HL-60 (cell line): ENCODE data around the gene PASK.

Experiments
- DNase-seq, 2 experiments: peaks; one replicate each; pipeline ENCODE4 v3.0.0-alpha.2; 2010 to 2020; ENCODE audit warnings: low read depth in 1 of 2, low spot score in 1 of 2
- H3K27ac ChIP-seq: fragments of 250-450 bp; sonication (Bioruptor Pico); replicated peaks from 2 replicates; pipeline ENCODE4 v1.5.1; 2020; ENCODE audit warnings: mild to moderate bottlenecking, moderate library complexity
- H3K27me3 ChIP-seq: fragments of 250-450 bp; sonication (Bioruptor Pico); 2 replicates; pipeline ENCODE4 v1.5.1; 2021; ENCODE audit warnings: mild to moderate bottlenecking, moderate library complexity; ENCODE audit not compliant: insufficient read depth, poor library complexity, severe bottlenecking
- H3K4me3 ChIP-seq: replicated peaks from 2 replicates; pipeline ENCODE4 v1.5.1; 2011; ENCODE audit warnings: mild to moderate bottlenecking, control low read depth, low read length; ENCODE audit not compliant: insufficient read depth
- GABPA ChIP-seq: IDR thresholded peaks from 2 replicates; pipeline ENCODE4 v1.6.1; 2012; ENCODE audit warnings: low read depth
- POLR2AphosphoS5 ChIP-seq: IDR thresholded peaks from 2 replicates; pipeline ENCODE4 v1.6.1; 2012; ENCODE audit warnings: low read depth
- SPI1 ChIP-seq: IDR thresholded peaks from 2 replicates; pipeline ENCODE4 v1.6.1; 2012; ENCODE audit warnings: low read depth, mild to moderate bottlenecking, borderline replicate concordance
- TF ChIP-seq, protein P1 (sequence below): IDR thresholded peaks from 2 replicates; pipeline ENCODE4 v1.6.1; 2012; ENCODE audit warnings: low read depth; ENCODE audit not compliant: insufficient replicate concordance
- TF ChIP-seq, protein P2 (sequence below): IDR thresholded peaks from one replicate; pipeline ENCODE4 v1.5.1; 2011; ENCODE audit warnings: low read length, control low read depth, inconsistent platforms; ENCODE audit not compliant: insufficient read depth

Gene PASK

DNA sequence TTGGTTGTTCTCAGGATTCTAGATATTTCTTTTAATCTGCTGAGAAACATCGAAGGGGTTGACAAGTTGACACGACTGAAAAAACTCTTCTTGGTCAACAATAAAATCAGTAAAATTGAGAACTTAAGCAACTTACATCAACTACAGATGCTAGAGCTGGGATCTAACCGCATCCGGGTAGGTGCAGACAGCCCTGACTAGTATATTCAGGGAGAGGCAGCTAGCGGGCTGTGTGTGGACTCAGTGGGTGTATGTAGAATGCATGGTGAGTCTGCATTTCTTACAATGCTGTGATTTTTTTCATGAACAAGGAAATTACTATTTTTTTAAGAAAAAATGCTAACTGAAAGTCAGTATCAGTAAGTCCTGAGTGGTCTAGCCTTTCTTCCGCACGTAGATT is 11.0 kb upstream of the PASK start:
- no peaks in the 10 kb centered on the region for H3K27me3 ChIP-seq
- no peak overlapping the region for H3K4me3 ChIP-seq
- no peak for DNase-seq
- no peak overlapping the region for H3K27ac ChIP-seq
- TF ChIP-seq, protein P1, sequence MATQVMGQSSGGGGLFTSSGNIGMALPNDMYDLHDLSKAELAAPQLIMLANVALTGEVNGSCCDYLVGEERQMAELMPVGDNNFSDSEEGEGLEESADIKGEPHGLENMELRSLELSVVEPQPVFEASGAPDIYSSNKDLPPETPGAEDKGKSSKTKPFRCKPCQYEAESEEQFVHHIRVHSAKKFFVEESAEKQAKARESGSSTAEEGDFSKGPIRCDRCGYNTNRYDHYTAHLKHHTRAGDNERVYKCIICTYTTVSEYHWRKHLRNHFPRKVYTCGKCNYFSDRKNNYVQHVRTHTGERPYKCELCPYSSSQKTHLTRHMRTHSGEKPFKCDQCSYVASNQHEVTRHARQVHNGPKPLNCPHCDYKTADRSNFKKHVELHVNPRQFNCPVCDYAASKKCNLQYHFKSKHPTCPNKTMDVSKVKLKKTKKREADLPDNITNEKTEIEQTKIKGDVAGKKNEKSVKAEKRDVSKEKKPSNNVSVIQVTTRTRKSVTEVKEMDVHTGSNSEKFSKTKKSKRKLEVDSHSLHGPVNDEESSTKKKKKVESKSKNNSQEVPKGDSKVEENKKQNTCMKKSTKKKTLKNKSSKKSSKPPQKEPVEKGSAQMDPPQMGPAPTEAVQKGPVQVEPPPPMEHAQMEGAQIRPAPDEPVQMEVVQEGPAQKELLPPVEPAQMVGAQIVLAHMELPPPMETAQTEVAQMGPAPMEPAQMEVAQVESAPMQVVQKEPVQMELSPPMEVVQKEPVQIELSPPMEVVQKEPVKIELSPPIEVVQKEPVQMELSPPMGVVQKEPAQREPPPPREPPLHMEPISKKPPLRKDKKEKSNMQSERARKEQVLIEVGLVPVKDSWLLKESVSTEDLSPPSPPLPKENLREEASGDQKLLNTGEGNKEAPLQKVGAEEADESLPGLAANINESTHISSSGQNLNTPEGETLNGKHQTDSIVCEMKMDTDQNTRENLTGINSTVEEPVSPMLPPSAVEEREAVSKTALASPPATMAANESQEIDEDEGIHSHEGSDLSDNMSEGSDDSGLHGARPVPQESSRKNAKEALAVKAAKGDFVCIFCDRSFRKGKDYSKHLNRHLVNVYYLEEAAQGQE, result no peak
- TF ChIP-seq GABPA, result no peak
- no peak for TF ChIP-seq POLR2AphosphoS5
- TF ChIP-seq, protein P2, sequence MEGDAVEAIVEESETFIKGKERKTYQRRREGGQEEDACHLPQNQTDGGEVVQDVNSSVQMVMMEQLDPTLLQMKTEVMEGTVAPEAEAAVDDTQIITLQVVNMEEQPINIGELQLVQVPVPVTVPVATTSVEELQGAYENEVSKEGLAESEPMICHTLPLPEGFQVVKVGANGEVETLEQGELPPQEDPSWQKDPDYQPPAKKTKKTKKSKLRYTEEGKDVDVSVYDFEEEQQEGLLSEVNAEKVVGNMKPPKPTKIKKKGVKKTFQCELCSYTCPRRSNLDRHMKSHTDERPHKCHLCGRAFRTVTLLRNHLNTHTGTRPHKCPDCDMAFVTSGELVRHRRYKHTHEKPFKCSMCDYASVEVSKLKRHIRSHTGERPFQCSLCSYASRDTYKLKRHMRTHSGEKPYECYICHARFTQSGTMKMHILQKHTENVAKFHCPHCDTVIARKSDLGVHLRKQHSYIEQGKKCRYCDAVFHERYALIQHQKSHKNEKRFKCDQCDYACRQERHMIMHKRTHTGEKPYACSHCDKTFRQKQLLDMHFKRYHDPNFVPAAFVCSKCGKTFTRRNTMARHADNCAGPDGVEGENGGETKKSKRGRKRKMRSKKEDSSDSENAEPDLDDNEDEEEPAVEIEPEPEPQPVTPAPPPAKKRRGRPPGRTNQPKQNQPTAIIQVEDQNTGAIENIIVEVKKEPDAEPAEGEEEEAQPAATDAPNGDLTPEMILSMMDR, result no peak
- TF ChIP-seq SPI1, result no peak

DNA sequence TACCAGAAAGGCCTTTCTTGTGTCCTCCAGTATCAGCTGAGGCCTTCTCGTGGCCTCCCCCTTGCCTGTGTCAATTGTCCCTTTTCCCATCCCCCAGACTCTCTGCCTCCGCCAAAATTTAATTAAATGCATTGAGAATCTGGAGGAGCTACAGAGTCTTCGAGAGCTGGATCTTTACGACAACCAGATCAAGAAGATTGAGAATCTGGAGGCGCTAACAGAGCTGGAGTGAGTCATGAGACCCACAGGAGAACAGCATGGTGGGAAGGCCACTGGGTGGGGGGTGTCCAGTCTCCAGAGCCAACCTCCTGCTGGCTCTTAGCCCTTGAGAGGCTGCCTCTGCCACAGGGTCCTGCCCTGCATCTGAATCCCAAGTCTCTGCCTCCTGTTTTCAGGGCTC is 9.8 kb upstream of the PASK start:
- no peak overlapping the region for H3K4me3 ChIP-seq
- H3K27ac ChIP-seq, result no peak overlapping the region
- no peaks in the 10 kb centered on the region for H3K27me3 ChIP-seq
- DNase-seq, result no peak
- TF ChIP-seq, protein P1, result no peak
- TF ChIP-seq GABPA, result no peak
- no peak for TF ChIP-seq SPI1
- TF ChIP-seq, protein P2, result no peak
- TF ChIP-seq POLR2AphosphoS5, result no peak

DNA sequence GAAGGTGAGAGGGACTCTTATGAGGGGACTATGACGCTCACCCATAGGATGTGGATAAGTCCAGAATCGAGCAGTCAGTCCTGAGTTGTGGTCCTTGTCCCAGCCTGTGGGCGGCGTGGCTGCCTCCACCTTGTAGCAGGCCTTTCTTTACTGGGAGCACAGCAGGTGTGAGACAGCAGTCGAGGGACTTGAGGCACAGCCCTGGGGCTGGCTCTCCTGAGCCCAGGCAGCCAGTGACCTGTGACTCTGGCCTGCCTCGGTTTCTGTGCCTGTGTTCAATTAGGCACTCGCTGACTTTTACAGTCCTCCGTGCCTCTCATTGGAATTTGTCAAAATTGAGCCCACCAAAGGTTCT is 9.3 kb upstream of the PASK start:
- H3K27ac ChIP-seq, result no peak overlapping the region
- H3K4me3 ChIP-seq, result no peak overlapping the region
- no peaks in the 10 kb centered on the region for H3K27me3 ChIP-seq
- no peak for DNase-seq
- TF ChIP-seq POLR2AphosphoS5 (no peak), GABPA (no peak), SPI1 (no peak)
- TF ChIP-seq, protein P2, result no peak
- TF ChIP-seq, protein P1, result no peak
